Right lung (tissue), 5 donors: Measurements from ENCODE around the gene XRCC1. TPM values are rescaled to one million over a fixed set of nuclear protein-coding genes. Genes with fewer than 3 reads are reported as not detected.
"Not testable (repeated sequence)": the region's sequence is repeated elsewhere in the genome, so short reads cannot be mapped to it uniquely, and the experiment has no call there.

Experiments used
- DNase-seq, 2 donors: peaks; one replicate each; pipeline ENCODE4 v3.0.0-alpha.2; 2013
- polyA plus RNA-seq, 5 donors: library from polyadenylated mRNA; unstranded; fragments of 120-200 nt; gene quantifications; one replicate each; pipeline versions ENCODE4 v1.2.1 to v1.2.3, GENCODE V29; 2013; ENCODE audit warnings: inconsistent platforms in 1 of 5, low replicate concordance in 1 of 5; ENCODE audit not compliant: insufficient read length in 5 of 5, insufficient read depth in 1 of 5

The XRCC1 gene
- polyA plus RNA-seq, 5 donors = 50.7 to 61.1 (median 54.6) TPM

- no peak for DNase-seq
Observed at GRCh38 chr19:43551399-43552197, 23.7 kb downstream of the XRCC1 start.

GRCh38 chr19:43548706-43549105 lies 26.6 kb downstream of the XRCC1 start:
- DNase-seq = no peak

- not testable (repeated sequence) for DNase-seq
Observed at GRCh38 chr19:43547926-43548325, 27.4 kb downstream of the XRCC1 start.

GRCh38 chr19:43546581-43546980 lies 28.7 kb downstream of the XRCC1 start:
- DNase-seq = no peak

- DNase-seq = no peak
Observed at GRCh38 chr19:43545981-43546380, 29.3 kb downstream of the XRCC1 start.

GRCh38 chr19:43545276-43545675 lies 30.1 kb downstream of the XRCC1 start:
- DNase-seq = no peak

- no peak for DNase-seq
Observed at GRCh38 chr19:43544077-43544476, 31.2 kb downstream of the XRCC1 start.

- DNase-seq = no peak
Observed at GRCh38 chr19:43541920-43542650, 33.2 kb downstream of the XRCC1 start.

GRCh38 chr19:43540381-43540780 lies 34.9 kb downstream of the XRCC1 start:
- DNase-seq = no peak

- DNase-seq = no peak
Observed at GRCh38 chr19:43538922-43539321, 36.4 kb downstream of the XRCC1 start.

- peak; percentile 52 to 61 for DNase-seq
Observed at GRCh38 chr19:43534816-43535761, 40.2 kb downstream of the XRCC1 start.

- DNase-seq = peak in 1 of 2 donors; percentile 14
Observed at GRCh38 chr19:43534305-43534815, 41.0 kb downstream of the XRCC1 start.

- peak; percentile 98 for DNase-seq
Observed at GRCh38 chr19:43533546-43534304, 41.6 kb downstream of the XRCC1 start.

- DNase-seq = peak; percentile 95 to 96
Observed at GRCh38 chr19:43532962-43533545, 42.3 kb downstream of the XRCC1 start, which contains the start of gene ZNF575. Gene ZNF575 (plus strand): TSS chr19:43533188. CDS start chr19:43534423, 1,235 bp downstream.

GRCh38 chr19:43532571-43532961 lies 42.8 kb downstream of the XRCC1 start:
- DNase-seq = no peak

- DNase-seq = peak in 1 of 2 donors; percentile 39
Observed at GRCh38 chr19:43527860-43528622, 47.3 kb downstream of the XRCC1 start.

GRCh38 chr19:43526884-43527859 lies 48.2 kb downstream of the XRCC1 start, which contains the start of gene ETHE1:
Gene ETHE1 (minus strand): TSS chr19:43527201. CDS start chr19:43527177, 24 bp downstream.
- peak; percentile 60 to 71 for DNase-seq
